ENCODE data around the gene DTX2. TPM values are rescaled to one million over a fixed set of nuclear protein-coding genes. Genes with fewer than 3 reads are reported as not detected.

Gene DTX2
- total and polyA plus RNA-seq, 4 donors: 4.5 to 9.5 (median 6.0) TPM

GRCh38 chr7:76512941-76513816 lies 51.7 kb downstream of the DTX2 start:
- TF ChIP-seq GABPA (IDR thresholded peaks at IDR 0.05 in 1 of 2, conservative IDR thresholded peaks at IDR 0.05 in 1 of 2): no peak
- TF ChIP-seq EGR1 (IDR thresholded peaks at IDR 0.05; ENCODE audit: low read depth in 2 of 2): no peak
- TF ChIP-seq SP1 (IDR thresholded peaks at IDR 0.05): no peak
- no peak for TF ChIP-seq RAD21 (IDR thresholded peaks at IDR 0.05)
- TF ChIP-seq TAF1 (conservative IDR thresholded peaks at IDR 0.05): no peak
- TF ChIP-seq RXRA (IDR thresholded peaks at IDR 0.05): no peak
- no peak for TF ChIP-seq YY1 (IDR thresholded peaks at IDR 0.05)
- TF ChIP-seq CTCF (IDR thresholded peaks at IDR 0.05; ENCODE audit: low read depth, low read length, missing input control): no peak
- no peak for TF ChIP-seq MAX (IDR thresholded peaks at IDR 0.05)
- no peak for TF ChIP-seq FOXA1 (IDR thresholded peaks at IDR 0.05)
- TF ChIP-seq ATF3 (IDR thresholded peaks at IDR 0.05): no peak
- TF ChIP-seq FOXA2 (IDR thresholded peaks at IDR 0.05): no peak
- TF ChIP-seq HNF4A (conservative IDR thresholded peaks at IDR 0.05): no peak
- no peak overlapping the region for H3K27ac ChIP-seq (ENCODE audit: low read depth in 1 of 2, low read length in 2 of 2)
- H3K4me1 ChIP-seq (ENCODE audit: control insufficient read depth in 4 of 4, insufficient read depth in 4 of 4, low read length in 3 of 4): peaks cover 0 to 7% (median under 1%) of the 10 kb centered on the region in 4 donors
- no peak overlapping the region for H3K4me3 ChIP-seq (ENCODE audit: low read depth in 1 of 3, low read length in 3 of 3)
- no peak for DNase-seq (ENCODE audit: low spot score)
- no peak overlapping the region for H3K9ac ChIP-seq (ENCODE audit: low read depth in 1 of 2, low read length in 2 of 2)
- H3K36me3 ChIP-seq (ENCODE audit: control insufficient read depth in 4 of 4, insufficient read depth in 3 of 4, low read depth in 1 of 4, low read length in 3 of 4): no peaks in the 10 kb centered on the region
- no peaks in the 10 kb centered on the region for H3K9me3 ChIP-seq (ENCODE audit: control insufficient read depth in 4 of 4, low read length in 3 of 4)
- H3K27me3 ChIP-seq (ENCODE audit: control insufficient read depth in 4 of 4, insufficient read depth in 4 of 4, low read length in 3 of 4): no peaks in the 10 kb centered on the region
- WGBS: 67% methylated on average over 21 of the region's 21 CpGs

GRCh38 chr7:76513817-76514799 lies 52.6 kb downstream of the DTX2 start:
- Histone ChIP-seq H3K27me3 (ENCODE audit: control insufficient read depth in 4 of 4, insufficient read depth in 4 of 4, low read length in 3 of 4) (no peaks in the 10 kb centered on the region), H3K36me3 (ENCODE audit: control insufficient read depth in 4 of 4, insufficient read depth in 3 of 4, low read depth in 1 of 4, low read length in 3 of 4) (no peaks in the 10 kb centered on the region), H3K4me1 (ENCODE audit: control insufficient read depth in 4 of 4, insufficient read depth in 4 of 4, low read length in 3 of 4) (peaks cover 0 to 7% (median under 1%) of the 10 kb centered on the region in 4 donors), H3K9ac (ENCODE audit: low read depth in 1 of 2, low read length in 2 of 2) (no peak overlapping the region), H3K4me3 (ENCODE audit: low read depth in 1 of 3, low read length in 3 of 3) (no peak overlapping the region), H3K27ac (ENCODE audit: low read depth in 1 of 2, low read length in 2 of 2) (no peak overlapping the region), H3K9me3 (ENCODE audit: control insufficient read depth in 4 of 4, low read length in 3 of 4) (no peaks in the 10 kb centered on the region)
- TF ChIP-seq HNF4A (conservative IDR thresholded peaks at IDR 0.05): no peak
- TF ChIP-seq GABPA (IDR thresholded peaks at IDR 0.05 in 1 of 2, conservative IDR thresholded peaks at IDR 0.05 in 1 of 2): no peak
- no peak for TF ChIP-seq HNF4G (IDR thresholded peaks at IDR 0.05)
- no peak for TF ChIP-seq RXRA (IDR thresholded peaks at IDR 0.05)
- TF ChIP-seq EGR1 (IDR thresholded peaks at IDR 0.05; ENCODE audit: low read depth in 2 of 2): no peak
- DNase-seq (ENCODE audit: low spot score): no peak
- WGBS: 92% methylated on average over 29 of the region's 29 CpGs

Data from liver (tissue), 9 donors.